Tibial artery (tissue), 4 donors: ENCODE data around the gene RBAK.
"Not testable (repeated sequence)": the region's sequence is repeated elsewhere in the genome, so short reads cannot be mapped to it uniquely, and the experiment has no call there.

Experiments used
- DNase-seq, 2 donors: peaks; one replicate each; pipeline ENCODE4 v3.0.0-alpha.2; 2019
- H3K27ac ChIP-seq, 2 donors: fragments of 200-600 bp; sonication (generic) in 1 of 2; 1 replicate in 1 of 2; 2 replicates in 1 of 2; pipeline ENCODE4 v1.5.1; 2018 to 2019; ENCODE audit warnings: mild to moderate bottlenecking in 1 of 2
- H3K27me3 ChIP-seq, 2 donors: fragments of 200-600 bp; sonication (generic) in 1 of 2; one replicate each; pipeline versions ENCODE4 v1.5.1 to v1.6.0; 2016 to 2019
- H3K36me3 ChIP-seq, 3 donors: fragments of 200-600 bp; sonication (generic) in 2 of 3; one replicate each; pipeline ENCODE4 v1.5.1; 2016 to 2019; ENCODE audit warnings: mild to moderate bottlenecking in 2 of 3
- H3K4me1 ChIP-seq, 4 donors: fragments of 200-600 bp; sonication (generic) in 2 of 4; 1 replicate in 3 of 4; 2 replicates in 1 of 4; pipeline ENCODE4 v1.5.1; 2016 to 2019
- H3K4me3 ChIP-seq, 2 donors: fragments of 200-600 bp; sonication (generic) in 1 of 2; 1 replicate in 1 of 2; 2 replicates in 1 of 2; pipeline ENCODE4 v1.5.1; 2018 to 2019; ENCODE audit warnings: mild to moderate bottlenecking in 2 of 2
- H3K9me3 ChIP-seq, 3 donors: fragments of 200-600 bp; sonication (generic) in 1 of 3; one replicate each; pipeline ENCODE4 v1.5.1; 2016 to 2019
- intact Hi-C: fragments of 100-400 bp; cut with DNase I; formaldehyde crosslinking; loops from one replicate; pipeline ENCODE4 v1.15.0; 2023; ENCODE audit warnings: low total_unique reads
- TF ChIP-seq, protein P1 (sequence below), 2 experiments: fragments of 200-600 bp in 1 of 2; fragments of 450-650 bp in 1 of 2; IDR thresholded peaks; one replicate each; pipeline ENCODE4 v1.5.1; 2017 to 2019; ENCODE audit warnings: antibody characterized with exemption in 2 of 2, mild to moderate bottlenecking in 1 of 2, moderate library complexity in 1 of 2

RBAK gene

DNA sequence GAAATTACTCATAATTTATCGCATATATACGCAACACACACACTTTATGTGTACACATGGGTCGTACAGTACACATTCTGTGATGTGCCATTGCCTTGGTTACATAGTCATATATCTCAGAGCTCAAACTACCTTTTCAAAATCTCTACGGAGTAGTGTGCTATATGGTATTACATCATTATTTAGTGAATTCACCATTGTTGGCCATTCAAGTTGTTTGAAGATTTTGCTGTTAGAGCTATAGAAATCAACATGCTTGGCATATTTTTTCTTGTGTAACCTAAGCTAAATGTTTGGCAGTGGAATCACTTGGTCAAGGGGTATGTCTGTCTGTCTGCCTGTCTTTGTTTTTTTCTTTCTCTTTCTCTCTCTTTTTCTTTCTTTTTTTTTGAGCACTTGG, 44.7 kb upstream of the RBAK start:
- no peaks in the 10 kb centered on the region for H3K27me3 ChIP-seq
- no peak overlapping the region for H3K27ac ChIP-seq
- intact Hi-C loops = no loop called here
- TF ChIP-seq, protein P1, sequence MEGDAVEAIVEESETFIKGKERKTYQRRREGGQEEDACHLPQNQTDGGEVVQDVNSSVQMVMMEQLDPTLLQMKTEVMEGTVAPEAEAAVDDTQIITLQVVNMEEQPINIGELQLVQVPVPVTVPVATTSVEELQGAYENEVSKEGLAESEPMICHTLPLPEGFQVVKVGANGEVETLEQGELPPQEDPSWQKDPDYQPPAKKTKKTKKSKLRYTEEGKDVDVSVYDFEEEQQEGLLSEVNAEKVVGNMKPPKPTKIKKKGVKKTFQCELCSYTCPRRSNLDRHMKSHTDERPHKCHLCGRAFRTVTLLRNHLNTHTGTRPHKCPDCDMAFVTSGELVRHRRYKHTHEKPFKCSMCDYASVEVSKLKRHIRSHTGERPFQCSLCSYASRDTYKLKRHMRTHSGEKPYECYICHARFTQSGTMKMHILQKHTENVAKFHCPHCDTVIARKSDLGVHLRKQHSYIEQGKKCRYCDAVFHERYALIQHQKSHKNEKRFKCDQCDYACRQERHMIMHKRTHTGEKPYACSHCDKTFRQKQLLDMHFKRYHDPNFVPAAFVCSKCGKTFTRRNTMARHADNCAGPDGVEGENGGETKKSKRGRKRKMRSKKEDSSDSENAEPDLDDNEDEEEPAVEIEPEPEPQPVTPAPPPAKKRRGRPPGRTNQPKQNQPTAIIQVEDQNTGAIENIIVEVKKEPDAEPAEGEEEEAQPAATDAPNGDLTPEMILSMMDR (IDR thresholded peaks at IDR 0.05) = no peak
- no peaks in the 10 kb centered on the region for H3K9me3 ChIP-seq
- no peak for DNase-seq
- H3K4me3 ChIP-seq = no peak overlapping the region
- no peaks in the 10 kb centered on the region for H3K4me1 ChIP-seq
- H3K36me3 ChIP-seq = peaks cover 17 to 63% (median 52%) of the 10 kb centered on the region in 3 donors

DNA sequence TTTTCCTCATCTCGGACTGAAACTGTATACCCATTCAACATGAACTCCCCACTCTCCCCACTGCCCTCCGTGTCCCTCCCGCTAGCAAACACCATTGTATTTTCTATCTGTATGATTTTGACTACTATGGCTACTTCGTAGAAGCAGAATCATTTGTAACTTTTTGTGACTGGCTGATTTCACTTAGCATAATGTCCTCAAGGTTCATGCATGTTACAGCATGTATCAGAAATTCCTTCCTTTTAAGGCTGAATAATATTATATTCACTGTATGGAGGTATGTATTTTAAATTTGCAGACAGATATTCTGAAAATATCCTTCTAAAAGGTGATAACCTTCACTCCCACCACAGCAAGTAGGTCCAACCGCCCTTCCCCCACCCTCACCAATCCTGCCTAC, 43.7 kb upstream of the RBAK start:
- peak in 1 of 2 donors; percentile 12 for DNase-seq
- TF ChIP-seq, protein P1 (IDR thresholded peaks at IDR 0.05) = no peak
- peaks cover 11 to 59% (median 44%) of the 10 kb centered on the region in 3 donors for H3K36me3 ChIP-seq

DNA sequence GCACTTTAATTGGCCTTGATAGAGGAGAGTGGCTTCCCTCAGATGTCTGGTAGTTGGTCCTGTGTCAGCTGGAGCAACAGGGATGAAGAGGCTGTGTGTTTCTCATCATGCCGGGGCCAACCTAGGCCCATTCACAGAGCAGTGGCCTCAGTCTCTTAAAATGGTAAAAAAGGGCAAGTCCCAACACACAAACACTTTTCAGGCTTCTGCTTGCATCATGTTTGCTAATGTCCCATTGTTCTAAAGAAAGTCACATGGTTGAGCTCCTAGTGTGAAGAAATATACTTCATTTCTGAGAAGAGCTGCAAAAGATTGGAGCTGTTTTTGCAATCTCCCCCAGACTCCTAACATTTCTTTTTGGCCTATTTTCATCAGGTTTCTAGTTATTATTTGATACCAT, 40.6 kb upstream of the RBAK start:
- Histone ChIP-seq H3K9me3 (no peaks in the 10 kb centered on the region), H3K4me1 (no peaks in the 10 kb centered on the region), H3K36me3 (peaks cover 17 to 52% (median 49%) of the 10 kb centered on the region in 3 donors), H3K4me3 (no peak overlapping the region), H3K27me3 (no peaks in the 10 kb centered on the region), H3K27ac (no peak overlapping the region)
- TF ChIP-seq, protein P1 (IDR thresholded peaks at IDR 0.05) = no peak
- intact Hi-C loops = no loop called here
- DNase-seq = no peak

More for the DNA sequence above, 43.7 kb upstream of the RBAK start:
- Histone ChIP-seq H3K27ac (no peak overlapping the region), H3K4me1 (no peaks in the 10 kb centered on the region), H3K27me3 (no peaks in the 10 kb centered on the region), H3K4me3 (no peak overlapping the region), H3K9me3 (no peaks in the 10 kb centered on the region)
- intact Hi-C loops = no loop called here

DNA sequence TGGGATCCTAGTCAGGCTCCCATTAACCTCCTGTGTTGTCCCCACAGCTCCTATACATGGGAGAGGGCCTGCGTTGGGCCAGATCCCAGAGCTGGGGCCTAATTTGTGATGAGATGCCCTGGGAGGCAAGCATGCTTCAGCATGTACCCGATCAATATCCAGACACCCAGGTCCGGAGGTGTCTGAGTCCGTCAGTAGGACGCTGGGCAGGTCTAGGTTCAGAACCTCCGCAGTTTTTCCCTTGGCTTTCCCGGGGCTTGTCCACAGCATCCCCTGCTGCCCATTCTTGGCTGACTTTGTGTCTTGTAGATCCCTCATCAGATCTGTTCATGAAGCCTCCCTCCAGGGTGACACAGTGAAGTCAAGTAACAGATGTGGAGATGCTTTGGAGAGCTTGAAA, 32.7 kb upstream of the RBAK start:
- Histone ChIP-seq H3K27me3 (no peaks in the 10 kb centered on the region), H3K36me3 (peaks cover 14 to 42% (median 25%) of the 10 kb centered on the region in 3 donors), H3K4me1 (no peaks in the 10 kb centered on the region), H3K9me3 (no peaks in the 10 kb centered on the region), H3K27ac (no peak overlapping the region), H3K4me3 (no peak overlapping the region)
- intact Hi-C loops = no loop called here
- DNase-seq = peak in 1 of 2 donors; percentile 9
- TF ChIP-seq, protein P1 (IDR thresholded peaks at IDR 0.05) = no peak

DNA sequence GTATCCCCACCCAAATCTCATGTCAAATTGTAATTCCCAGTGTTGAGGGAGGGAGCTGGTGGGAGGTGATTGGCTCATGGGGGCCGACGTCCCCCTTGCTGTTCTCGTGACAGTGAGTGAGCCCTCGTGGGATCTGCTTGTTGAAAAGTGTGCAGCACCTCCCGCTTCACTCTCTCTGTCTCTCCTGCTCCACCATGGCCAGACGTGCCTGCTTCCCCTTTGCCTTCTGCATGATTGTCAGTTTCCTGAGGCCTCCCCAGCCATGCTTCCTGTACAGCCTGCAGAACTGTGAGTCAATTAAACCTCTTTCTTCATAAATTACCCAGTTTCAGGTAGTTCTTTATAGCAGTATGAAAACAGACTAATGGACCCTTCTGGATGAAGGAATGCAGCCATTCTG, 29.7 kb upstream of the RBAK start:
- H3K9me3 ChIP-seq, intact Hi-C loops, H3K27me3 ChIP-seq, H3K27ac ChIP-seq, H3K4me1 ChIP-seq, H3K4me3 ChIP-seq: not testable (repeated sequence)
- DNase-seq = peak in 1 of 2 donors; percentile 21
- peaks cover 0 to 30% (median 7%) of the 10 kb centered on the region in 3 donors for H3K36me3 ChIP-seq

DNA sequence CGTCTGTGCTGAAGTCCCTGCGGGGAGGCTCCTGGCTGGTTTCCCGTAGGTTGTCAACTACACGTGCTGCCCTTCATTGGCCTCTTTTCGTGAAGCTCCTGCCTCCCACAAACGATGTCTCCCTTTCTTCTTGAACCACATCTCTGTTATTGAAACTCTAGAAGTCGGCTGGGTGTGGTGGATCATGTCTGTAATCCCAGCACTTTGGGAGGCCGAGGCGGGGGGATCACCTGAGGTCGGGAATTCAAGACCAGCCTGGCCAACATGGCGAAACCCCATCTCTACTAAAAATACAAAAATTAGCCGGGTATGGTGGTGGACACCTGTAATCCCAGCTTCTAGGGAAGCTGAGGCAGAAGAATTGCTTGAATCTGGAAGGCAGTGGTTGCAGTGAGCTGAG, 28.0 kb upstream of the RBAK start:
- H3K27ac ChIP-seq, H3K4me1 ChIP-seq, H3K27me3 ChIP-seq, intact Hi-C loops, H3K9me3 ChIP-seq, H3K4me3 ChIP-seq: not testable (repeated sequence)
- peaks cover 0 to 27% (median 11%) of the 10 kb centered on the region in 3 donors for H3K36me3 ChIP-seq
- peak in 1 of 2 donors; percentile 40 for DNase-seq

DNA sequence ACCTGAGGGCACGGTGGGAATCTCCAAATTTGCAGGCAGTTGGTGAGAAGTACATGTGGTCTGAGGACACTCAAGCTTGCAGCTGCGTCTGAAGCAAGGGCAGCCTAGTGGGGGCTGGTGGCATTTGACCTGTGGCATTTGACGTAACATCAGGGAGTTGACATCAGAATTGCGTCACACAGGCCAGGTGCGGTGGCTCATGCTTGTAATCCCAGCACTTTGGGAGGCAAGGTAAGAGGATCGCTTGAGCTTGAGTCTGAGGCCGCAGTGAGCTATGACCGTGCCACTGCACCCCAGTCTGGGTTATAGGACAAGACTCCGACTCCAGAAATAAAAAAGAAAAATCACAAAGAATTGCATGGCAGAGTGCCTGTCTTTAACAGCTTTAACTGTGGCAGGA, 25.6 kb upstream of the RBAK start:
- peaks cover 0 to 27% (median 12%) of the 10 kb centered on the region in 3 donors for H3K36me3 ChIP-seq
- no peaks in the 10 kb centered on the region for H3K9me3 ChIP-seq

DNA sequence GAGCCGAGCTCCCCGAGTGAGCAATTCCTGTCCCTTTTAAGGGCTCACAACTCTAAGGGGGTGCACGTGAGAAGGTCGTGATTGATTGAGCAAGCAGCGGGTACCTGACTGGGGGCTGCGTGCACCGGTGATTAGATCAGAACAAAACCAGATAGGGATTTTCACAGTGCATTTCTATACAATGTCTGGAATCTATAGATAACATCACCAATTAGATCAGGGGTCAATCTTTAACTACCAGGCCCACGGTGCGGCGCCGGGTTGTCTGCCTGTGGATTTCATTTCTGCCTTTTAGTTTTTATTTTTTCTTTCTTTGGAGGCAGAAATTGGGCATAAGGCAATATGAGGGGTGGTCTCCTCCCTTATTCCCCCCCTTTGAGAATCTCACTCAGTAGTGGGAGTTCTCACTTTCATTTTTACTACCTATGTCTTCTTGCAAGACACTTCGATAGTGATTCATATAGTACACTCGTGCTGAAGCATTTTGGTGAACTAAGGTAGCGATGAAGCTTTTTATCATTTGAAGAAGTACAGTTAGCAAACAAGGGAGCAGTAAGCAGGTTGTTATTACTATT, 24.6 kb upstream of the RBAK start:
- intact Hi-C loops, H3K4me1 ChIP-seq, H3K27ac ChIP-seq, H3K4me3 ChIP-seq, H3K27me3 ChIP-seq, H3K9me3 ChIP-seq: not testable (repeated sequence)
- H3K36me3 ChIP-seq = peaks cover 0 to 27% (median 12%) of the 10 kb centered on the region in 3 donors
- DNase-seq = peak in 1 of 2 donors; percentile 11

More for the DNA sequence above, 25.6 kb upstream of the RBAK start:
- no peak overlapping the region for H3K4me3 ChIP-seq
- intact Hi-C loops = no loop called here
- H3K4me1 ChIP-seq = no peaks in the 10 kb centered on the region
- TF ChIP-seq, protein P1 (IDR thresholded peaks at IDR 0.05) = no peak
- DNase-seq = peak in 1 of 2 donors; percentile 11
- no peak overlapping the region for H3K27ac ChIP-seq
- H3K27me3 ChIP-seq = no peaks in the 10 kb centered on the region

DNA sequence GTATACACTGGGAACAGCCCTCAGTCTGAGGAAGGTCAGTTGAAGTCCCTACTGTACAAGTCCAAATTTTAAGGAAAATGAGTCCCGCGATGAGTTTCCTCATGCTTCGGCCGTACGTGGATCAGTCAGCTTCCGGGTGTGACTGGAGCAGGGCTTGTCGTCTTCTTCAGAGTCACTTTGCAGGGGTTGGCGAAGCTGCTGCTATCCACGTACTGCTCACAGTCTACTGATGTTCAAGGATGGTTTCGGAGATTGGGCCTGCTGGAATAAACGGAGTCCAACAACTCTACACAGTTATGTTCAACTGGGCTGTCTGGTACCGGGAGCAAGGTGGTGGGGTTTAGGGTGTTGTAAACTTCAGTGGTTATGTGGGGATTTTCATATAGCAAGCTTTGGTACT, 22.0 kb upstream of the RBAK start:
- H3K9me3 ChIP-seq, DNase-seq, H3K27ac ChIP-seq, H3K4me3 ChIP-seq, intact Hi-C loops, H3K27me3 ChIP-seq, H3K4me1 ChIP-seq: not testable (repeated sequence)
- peaks cover 0 to 13% (median 12%) of the 10 kb centered on the region in 3 donors for H3K36me3 ChIP-seq
